ENCODE results near the gene ZACN. TPM values are rescaled to one million over a fixed set of nuclear protein-coding genes. Genes with fewer than 3 reads are reported as not detected.

The ZACN gene
- polyA plus RNA-seq, 1 donor from 2014 or later, result not detected

GRCh38 chr17:76123191-76123499, 44.2 kb downstream of the ZACN start:
- no peak overlapping the region for H3K9ac ChIP-seq (ENCODE audit: low read length)
- no peaks in the 10 kb centered on the region for H4K20me1 ChIP-seq (ENCODE audit: insufficient read depth)
- no peak overlapping the region for H3K4me3 ChIP-seq (ENCODE audit: low read length)
- H3K9me3 ChIP-seq (ENCODE audit: low read length), result no peaks in the 10 kb centered on the region
- H3K79me2 ChIP-seq (replicated peaks; ENCODE audit: insufficient read depth, low read length), result no peaks in the 10 kb centered on the region
- TF ChIP-seq REST (IDR thresholded peaks at IDR 0.05; ENCODE audit: borderline replicate concordance), result no peak
- no peak for TF ChIP-seq MXI1 (conservative IDR thresholded peaks at IDR 0.05; ENCODE audit: poor library complexity, severe bottlenecking)
- TF ChIP-seq CTCF (IDR thresholded peaks at IDR 0.05; ENCODE audit: poor library complexity, severe bottlenecking), result no peak
- TF ChIP-seq POLR2AphosphoS5 (IDR thresholded peaks at IDR 0.05), result no peak
- no peak for TF ChIP-seq SMC3 (conservative IDR thresholded peaks at IDR 0.05; ENCODE audit: poor library complexity)
- TF ChIP-seq RAD21 (conservative IDR thresholded peaks at IDR 0.05), result no peak
- TF ChIP-seq EP300 (conservative IDR thresholded peaks at IDR 0.05; ENCODE audit: poor library complexity, severe bottlenecking), result no peak
- no peak for TF ChIP-seq TAF1 (IDR thresholded peaks at IDR 0.05; ENCODE audit: low read depth)
- H3F3A ChIP-seq (ENCODE audit: insufficient read depth, low read length, poor library complexity, severe bottlenecking), result no peaks in the 10 kb centered on the region
- H3K27ac ChIP-seq (ENCODE audit: low read length), result no peak overlapping the region
- H3K4me2 ChIP-seq (ENCODE audit: low read length), result no peak overlapping the region
- no peaks in the 10 kb centered on the region for H3K9me2 ChIP-seq (ENCODE audit: insufficient read depth, low read length)
- H3K27me3 ChIP-seq (ENCODE audit: insufficient read depth, low read depth, low read length), result no peaks in the 10 kb centered on the region
- no peaks in the 10 kb centered on the region for H3K36me3 ChIP-seq (ENCODE audit: insufficient read depth, low read length)
- no peak overlapping the region for H2AFZ ChIP-seq (ENCODE audit: low read depth, low read length)

DNA sequence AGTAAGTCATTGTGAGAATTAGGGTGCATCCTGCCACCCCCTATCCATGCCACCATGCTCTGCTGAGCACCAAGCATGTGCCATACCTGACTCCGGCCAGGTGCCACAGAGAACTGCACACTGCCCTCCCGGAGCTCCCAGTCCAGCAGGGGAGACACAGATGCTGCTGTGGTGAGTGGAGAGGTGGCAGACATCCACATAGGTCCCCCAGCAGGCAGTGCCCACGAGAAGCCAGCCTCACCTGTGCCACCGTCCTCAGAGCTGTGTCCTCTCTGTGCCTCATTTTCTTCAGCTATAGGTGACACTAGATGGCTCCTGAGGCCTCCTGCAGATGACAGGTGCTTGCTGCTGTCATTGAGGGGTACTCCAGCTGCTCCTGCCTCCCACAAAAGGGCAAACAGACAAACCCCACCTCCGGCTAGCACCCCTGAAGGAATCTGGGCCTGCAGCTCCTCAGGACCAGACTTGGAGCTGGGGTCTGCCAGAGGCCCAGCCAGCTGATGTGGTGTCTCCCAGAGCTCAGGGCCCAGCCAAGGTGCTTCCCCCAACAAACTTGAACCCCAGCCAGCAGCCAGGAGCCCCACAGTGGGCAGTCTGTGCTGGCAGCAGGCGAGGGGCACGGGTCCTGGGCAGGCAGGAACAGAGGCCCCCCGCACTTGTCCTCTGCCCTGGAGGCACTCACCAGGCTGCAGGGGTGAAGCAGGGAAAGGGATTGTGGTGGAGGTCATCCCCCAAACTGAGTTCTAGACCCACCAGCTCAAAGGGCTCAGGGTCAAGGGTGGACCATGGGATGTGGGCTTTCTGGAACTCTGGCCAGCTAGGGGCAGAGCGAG, 45.0 kb downstream of the ZACN start:
- H4K20me1 ChIP-seq (ENCODE audit: insufficient read depth), result no peaks in the 10 kb centered on the region
- H3K9me3 ChIP-seq (ENCODE audit: low read length), result no peaks in the 10 kb centered on the region
- no peak overlapping the region for H3K4me3 ChIP-seq (ENCODE audit: low read length)
- H3K27me3 ChIP-seq (ENCODE audit: insufficient read depth, low read depth, low read length), result no peaks in the 10 kb centered on the region
- H2AFZ ChIP-seq (ENCODE audit: low read depth, low read length), result no peak overlapping the region
- H3K36me3 ChIP-seq (ENCODE audit: insufficient read depth, low read length), result no peaks in the 10 kb centered on the region
- H3K9me2 ChIP-seq (ENCODE audit: insufficient read depth, low read length), result no peaks in the 10 kb centered on the region
- H3F3A ChIP-seq (ENCODE audit: insufficient read depth, low read length, poor library complexity, severe bottlenecking), result no peaks in the 10 kb centered on the region
- H3K4me2 ChIP-seq (ENCODE audit: low read length), result no peak overlapping the region
- no peak overlapping the region for H3K9ac ChIP-seq (ENCODE audit: low read length)
- H3K79me2 ChIP-seq (replicated peaks; ENCODE audit: insufficient read depth, low read length), result no peaks in the 10 kb centered on the region
- H3K27ac ChIP-seq (ENCODE audit: low read length), result no peak overlapping the region
- TF ChIP-seq SMC3 (conservative IDR thresholded peaks at IDR 0.05; ENCODE audit: poor library complexity) (no peak), REST (IDR thresholded peaks at IDR 0.05; ENCODE audit: borderline replicate concordance) (no peak), EP300 (conservative IDR thresholded peaks at IDR 0.05; ENCODE audit: poor library complexity, severe bottlenecking) (no peak), POLR2AphosphoS5 (IDR thresholded peaks at IDR 0.05) (no peak), CTCF (IDR thresholded peaks at IDR 0.05; ENCODE audit: poor library complexity, severe bottlenecking) (no peak), EZH2 (IDR thresholded peaks at IDR 0.05; ENCODE audit: borderline replicate concordance, insufficient read depth, low read length, poor library complexity, severe bottlenecking) (no peak), TAF1 (IDR thresholded peaks at IDR 0.05; ENCODE audit: low read depth) (no peak), MXI1 (conservative IDR thresholded peaks at IDR 0.05; ENCODE audit: poor library complexity, severe bottlenecking) (no peak), RAD21 (conservative IDR thresholded peaks at IDR 0.05) (no peak)

Data from neural cell (in vitro differentiated cells).